PC-9 (cell line): ENCODE data around the gene PMS2. TPM values are rescaled to one million over a fixed set of nuclear protein-coding genes. Genes with fewer than 3 reads are reported as not detected.
"Not testable (repeated sequence)": the region's sequence is repeated elsewhere in the genome, so short reads cannot be mapped to it uniquely, and the experiment has no call there.

Experiments used
- BruUV-seq: library from RNA; stranded (reverse); fragments of 400-500 nt; replicated peaks from 2 replicates; lab custom pipeline; 2021; lab: Mats Ljungman, UMichigan
- CTCF ChIA-PET: fragments of 300-600 bp; sonication (Branson Sonifier 250); formaldehyde crosslinking; loops from one replicate; lab custom pipeline; 2022; ENCODE audit warnings: antibody characterized with exemption; lab: Charles Lee
- POLR2A ChIA-PET: fragments of 300-600 bp; sonication (Branson Sonifier 250); formaldehyde crosslinking; loops from one replicate; lab custom pipeline; 2022; ENCODE audit warnings: antibody characterized with exemption; ENCODE audit not compliant: unreplicated experiment; lab: Charles Lee
- DNase-seq, 2 experiments: peaks; one replicate each; pipeline versions ENCODE4 v3.0.0 to v3.0.0-alpha.2; 2015 to 2022; ENCODE audit warnings: mixed read lengths in 1 of 2
- H2AFZ ChIP-seq: fragments of 200-600 bp; sonication (generic); 2 replicates; pipeline ENCODE4 v1.8.1; 2017; ENCODE audit warnings: antibody characterized with exemption
- H3F3A ChIP-seq: fragments of 200-600 bp; sonication (generic); 2 replicates; pipeline ENCODE4 v1.8.1; 2017; ENCODE audit warnings: antibody characterized with exemption, mild to moderate bottlenecking, low read depth; ENCODE audit not compliant: insufficient read depth
- H3K27ac ChIP-seq: fragments of 200-600 bp; sonication (generic); 2 replicates; pipeline ENCODE4 v1.6.1; 2016; ENCODE audit warnings: mixed run types
- H3K27me3 ChIP-seq: fragments of 200-600 bp; sonication (generic); 2 replicates; pipeline ENCODE4 v1.6.1; 2016; ENCODE audit warnings: low read depth, mixed run types; ENCODE audit not compliant: insufficient read depth
- H3K36me3 ChIP-seq: fragments of 200-600 bp; sonication (generic); 2 replicates; pipeline ENCODE4 v1.6.1; 2016; ENCODE audit warnings: low read depth, mixed run types
- H3K4me1 ChIP-seq: fragments of 200-600 bp; sonication (generic); replicated peaks from 2 replicates; pipeline ENCODE4 v1.6.1; 2016; ENCODE audit warnings: mixed run types; ENCODE audit not compliant: insufficient read depth
- H3K4me2 ChIP-seq: fragments of 200-600 bp; sonication (generic); 2 replicates; pipeline ENCODE4 v1.6.1; 2017; ENCODE audit warnings: mixed run types
- H3K4me3 ChIP-seq: fragments of 200-600 bp; sonication (generic); 2 replicates; pipeline ENCODE4 v1.6.1; 2016; ENCODE audit warnings: mixed run types
- H3K79me2 ChIP-seq: fragments of 200-600 bp; sonication (generic); 2 replicates; pipeline ENCODE4 v1.6.1; 2017; ENCODE audit warnings: low read depth, mixed run types
- H3K9me2 ChIP-seq: fragments of 200-600 bp; sonication (generic); 2 replicates; pipeline ENCODE4 v1.8.1; 2017; ENCODE audit warnings: mild to moderate bottlenecking; ENCODE audit not compliant: insufficient read depth
- H3K9me3 ChIP-seq: fragments of 200-600 bp; sonication (generic); 2 replicates; pipeline ENCODE4 v1.8.1; 2016; ENCODE audit warnings: low read depth; ENCODE audit not compliant: insufficient read depth
- H4K20me1 ChIP-seq: fragments of 200-600 bp; sonication (generic); 2 replicates; pipeline ENCODE4 v1.8.1; 2017; ENCODE audit not compliant: insufficient read depth
- intact Hi-C: fragments of 100-400 bp; cut with micrococcal nuclease; formaldehyde crosslinking; loops from one replicate; pipeline ENCODE4 v1.10.0; 2022; ENCODE audit not compliant: unreplicated experiment
- total RNA-seq: library from RNA; stranded (reverse); gene quantifications from 2 replicates; pipeline ENCODE4 v1.2.3, GENCODE V29; 2021

PMS2 gene
- total RNA-seq, 1 experiment from 2014 or later: 32.1 TPM

- H4K20me1 ChIP-seq: not testable (repeated sequence)
Measured at GRCh38 chr7:5926263-5926870, 82.5 kb downstream of the PMS2 start.

GRCh38 chr7:5924630-5925029 is 84.2 kb downstream of the PMS2 start:
- CTCF ChIA-PET, H3K4me1 ChIP-seq, POLR2A ChIA-PET: not testable (repeated sequence)

More at GRCh38 chr7:5926263-5926870, 82.5 kb downstream of the PMS2 start:
- H3K79me2 ChIP-seq, CTCF ChIA-PET, H3F3A ChIP-seq, H3K4me1 ChIP-seq, H2AFZ ChIP-seq, DNase-seq, intact Hi-C loops, H3K36me3 ChIP-seq, H3K27ac ChIP-seq, BruUV-seq, POLR2A ChIA-PET, H3K9me3 ChIP-seq, H3K4me3 ChIP-seq, H3K9me2 ChIP-seq, H3K4me2 ChIP-seq, H3K27me3 ChIP-seq: not testable (repeated sequence)

DNA sequence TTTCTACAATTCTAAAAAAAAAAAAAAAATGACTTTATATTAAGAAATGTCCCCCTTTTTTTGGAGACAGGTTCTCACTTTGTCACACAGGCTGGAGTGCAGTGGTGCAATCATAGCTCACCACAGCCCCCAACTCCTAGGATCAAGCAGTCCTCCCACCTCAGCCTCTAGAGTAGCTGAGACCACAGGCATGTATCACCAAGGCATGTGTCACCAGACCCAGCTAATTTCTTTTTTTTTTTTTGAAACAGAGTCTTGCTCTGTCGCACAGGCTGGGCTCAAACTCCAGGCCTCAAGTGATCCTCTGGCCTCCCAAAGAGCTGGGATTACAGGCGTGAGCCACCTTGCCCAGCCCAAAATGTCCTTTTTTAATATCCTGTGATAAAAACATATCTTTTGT is 84.7 kb downstream of the PMS2 start:
- CTCF ChIA-PET, H2AFZ ChIP-seq, H3K9me3 ChIP-seq, H3K4me2 ChIP-seq, H3K9me2 ChIP-seq, H3K79me2 ChIP-seq, H3K36me3 ChIP-seq, intact Hi-C loops, H3K4me3 ChIP-seq, BruUV-seq, H3K27me3 ChIP-seq, H3K27ac ChIP-seq, H3K4me1 ChIP-seq, POLR2A ChIA-PET, H3F3A ChIP-seq, H4K20me1 ChIP-seq, DNase-seq: not testable (repeated sequence)

More at GRCh38 chr7:5924630-5925029, 84.2 kb downstream of the PMS2 start:
- H3K9me2 ChIP-seq, H3K4me3 ChIP-seq, H2AFZ ChIP-seq, DNase-seq, BruUV-seq, H3K27ac ChIP-seq, H3K79me2 ChIP-seq, H3K27me3 ChIP-seq, H3K9me3 ChIP-seq, H3K4me2 ChIP-seq, H3F3A ChIP-seq, H4K20me1 ChIP-seq, H3K36me3 ChIP-seq, intact Hi-C loops: not testable (repeated sequence)

Other genes with a start within 250 kb of the PMS2 start
- 38.0 and 39.9 TPM in 2 replicates for gene RNF216, start 227.4 kb downstream of the PMS2 start, total RNA-seq
- gene OCM, start 128.3 kb downstream of the PMS2 start, total RNA-seq: 0.83 TPM in 1 of 2 replicates, not detected in the other
- gene CCZ1, start 110.3 kb downstream of the PMS2 start, total RNA-seq: 54.3 and 81.7 TPM in 2 replicates
- gene RSPH10B, start 38.4 kb downstream of the PMS2 start, total RNA-seq: 0.80 TPM in 1 of 2 replicates, not detected in the other
- 65.1 and 73.8 TPM in 2 replicates for gene AIMP2, start 223 bp upstream of the PMS2 start, total RNA-seq
- gene ANKRD61, start 22.3 kb upstream of the PMS2 start, total RNA-seq: 0.37 TPM in 1 of 2 replicates, not detected in the other
- gene EIF2AK1, start 50.1 kb upstream of the PMS2 start, total RNA-seq: 202 and 239 TPM in 2 replicates
- gene USP42, start 95.9 kb upstream of the PMS2 start, total RNA-seq: 17.5 TPM in 2 replicates